Effector CD4-positive, alpha-beta T cell (primary cell): ENCODE results near the gene GNB2.
"Not testable (repeated sequence)": the region's sequence is repeated elsewhere in the genome, so short reads cannot be mapped to it uniquely, and the experiment has no call there.

Experiments
- DNase-seq: peaks from one replicate; pipeline ENCODE4 v3.0.0-alpha.2; 2020

GNB2 gene

DNA sequence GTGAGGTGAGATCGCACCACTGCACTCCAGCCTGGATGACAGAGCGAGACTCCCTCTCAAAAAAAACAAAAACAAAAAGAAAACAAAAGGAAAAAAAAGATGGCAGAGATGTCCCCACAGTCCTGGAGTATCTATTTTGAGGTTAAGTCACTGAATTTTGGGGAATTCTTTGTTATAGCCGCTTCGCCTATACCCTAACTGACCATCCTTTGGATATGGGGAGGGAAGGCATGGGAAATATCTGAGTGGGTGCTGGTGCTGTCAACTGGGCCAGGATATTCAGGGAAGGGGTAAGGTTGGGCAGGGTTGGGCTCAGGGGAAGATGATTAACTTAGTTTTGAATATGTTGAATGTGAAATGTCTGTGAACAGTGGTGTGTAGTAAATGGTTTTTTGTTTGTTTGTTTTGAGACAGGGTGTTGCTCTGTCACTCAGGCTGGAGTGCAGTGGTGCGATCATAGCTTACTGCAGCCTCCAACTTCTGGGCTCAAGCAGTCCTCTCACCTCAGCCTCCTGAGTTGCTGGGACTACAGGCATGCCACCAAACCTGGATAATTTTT lies 8.3 kb upstream of the GNB2 start:
- no peak for DNase-seq

DNA sequence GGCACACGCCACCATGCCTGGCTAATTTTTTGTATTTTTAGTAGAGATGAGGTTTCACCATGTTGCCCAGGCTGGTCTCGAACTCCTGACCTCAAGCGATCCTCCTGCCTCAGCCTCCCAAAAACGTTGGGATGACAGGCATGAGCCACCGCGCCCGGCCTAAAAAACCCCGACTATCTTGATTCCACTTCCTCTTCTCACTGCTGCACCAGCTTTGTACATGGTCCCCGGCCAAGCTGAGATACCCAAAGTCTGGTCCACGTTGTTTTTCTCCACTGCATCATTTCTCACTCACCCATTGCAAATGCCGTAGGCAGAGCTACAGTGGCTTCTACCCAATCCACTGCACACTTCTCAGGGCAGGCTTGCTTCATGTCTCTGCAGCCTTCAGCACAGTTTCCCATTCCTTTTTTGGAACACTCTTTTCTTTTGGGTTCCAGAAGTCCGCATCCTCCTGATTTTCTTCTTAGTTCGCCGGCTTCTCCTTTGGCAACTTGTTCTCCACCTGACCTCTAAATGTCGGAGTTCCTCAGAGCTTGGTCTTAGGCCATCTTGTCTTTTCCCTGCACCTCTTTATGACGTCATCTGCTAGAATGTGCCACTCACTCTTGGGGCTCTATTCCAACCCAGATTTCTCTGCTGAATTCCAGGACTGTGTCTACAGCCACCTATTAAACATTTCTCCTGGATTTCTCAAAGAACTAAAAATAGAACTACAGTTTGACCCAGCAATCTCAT lies 6.0 kb upstream of the GNB2 start:
- no peak for DNase-seq

DNA sequence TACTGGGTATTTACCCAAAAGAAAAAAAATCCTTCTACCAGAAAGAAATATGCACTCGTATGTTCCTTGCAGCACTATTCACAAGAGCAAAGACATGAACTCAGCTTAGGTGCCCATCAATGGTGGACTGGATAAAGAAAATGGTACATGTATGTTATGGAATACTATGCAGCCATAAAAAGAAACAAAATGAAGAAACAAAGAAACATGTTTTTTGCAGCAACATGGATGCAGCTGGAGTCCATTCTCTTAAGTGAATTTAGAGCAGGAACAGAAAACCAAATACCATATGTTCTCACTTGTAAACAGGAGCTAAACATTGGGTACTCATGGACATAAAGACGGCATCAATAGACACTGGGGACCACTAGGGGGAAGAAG lies 5.5 kb upstream of the GNB2 start:
- DNase-seq = no peak

DNA sequence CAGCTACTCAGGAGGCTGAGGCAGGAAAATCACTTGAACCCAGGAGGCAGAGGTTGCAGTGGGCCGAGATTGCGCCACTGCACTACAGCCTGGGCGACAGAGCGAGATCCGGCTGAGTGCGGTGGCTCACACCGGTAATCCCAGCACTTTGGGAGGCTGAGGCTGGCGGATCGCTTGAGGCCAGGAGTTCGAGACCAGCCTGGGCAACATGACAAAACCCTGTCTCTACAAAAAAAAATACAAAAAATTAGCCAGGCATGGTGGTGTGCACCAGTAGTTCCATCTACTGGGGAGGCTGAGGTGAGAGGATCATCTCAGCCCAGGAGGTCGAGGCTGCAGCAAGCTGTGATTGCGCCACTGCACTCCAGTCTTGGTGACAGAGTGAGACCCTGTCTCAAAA lies 4.4 kb upstream of the GNB2 start:
- not testable (repeated sequence) for DNase-seq

DNA sequence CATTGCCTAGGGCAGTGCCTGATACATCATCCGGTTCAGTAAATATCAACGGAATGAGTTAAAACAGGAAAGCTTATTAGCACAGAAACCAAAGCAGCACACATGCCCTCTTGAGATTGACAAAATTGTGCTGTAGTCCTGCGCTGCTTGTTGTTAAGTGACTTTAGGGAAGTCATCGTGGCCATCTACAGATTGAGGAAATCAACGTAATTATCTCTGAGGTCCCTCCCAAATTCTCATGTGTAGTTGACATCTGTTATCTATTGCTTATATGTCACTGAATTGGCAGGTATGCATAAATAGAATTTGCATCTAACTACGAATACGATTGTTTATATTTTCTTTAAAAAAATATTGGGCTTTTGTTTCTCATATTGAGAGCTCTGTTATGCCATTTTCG lies 3.5 kb upstream of the GNB2 start:
- no peak for DNase-seq

DNA sequence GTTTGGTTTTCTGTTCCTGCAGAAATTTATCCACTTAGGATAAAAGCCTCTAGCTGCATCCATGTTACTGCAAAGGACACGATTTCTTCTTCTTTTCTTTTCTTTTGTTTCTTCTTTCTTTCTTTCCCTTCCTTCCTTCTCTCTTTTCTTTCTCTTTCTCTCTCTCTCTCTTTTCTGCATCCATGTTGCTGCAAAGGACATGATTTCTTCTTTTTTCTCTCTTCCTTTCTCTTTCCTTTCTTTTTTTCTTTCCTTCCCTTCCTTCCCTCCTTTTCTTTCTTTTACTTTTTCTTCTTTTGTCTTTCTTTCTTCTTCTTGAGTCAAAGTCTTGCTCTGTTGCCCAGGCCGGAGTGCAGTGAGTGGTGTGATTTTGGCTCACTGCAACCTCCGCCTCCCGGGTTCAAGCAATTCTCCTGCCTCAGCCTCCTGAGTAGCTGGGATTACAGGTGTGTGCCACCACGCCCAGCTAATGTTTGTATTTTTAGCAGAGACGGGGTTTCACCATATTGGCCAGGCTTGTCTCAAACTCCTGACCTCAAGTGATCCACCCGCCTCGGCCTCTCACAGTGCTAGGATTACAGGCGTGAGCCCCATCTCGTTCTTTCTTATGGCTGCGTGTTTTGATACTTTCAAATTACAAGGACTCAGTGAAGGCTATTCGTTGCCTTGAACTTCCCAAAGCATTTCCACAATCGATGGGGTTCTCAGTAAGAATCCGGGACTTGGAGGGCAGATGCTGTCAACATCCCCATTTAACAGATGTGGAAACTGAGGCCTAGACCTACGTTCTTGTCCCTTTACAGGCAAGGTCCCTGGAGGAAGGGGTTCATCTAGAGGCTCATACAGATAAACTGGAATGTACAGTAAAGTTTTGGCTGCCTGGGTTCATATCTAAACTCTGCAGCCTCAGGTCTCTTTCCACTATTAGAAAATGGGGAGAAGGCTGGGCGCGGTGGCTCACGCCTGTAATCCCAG lies 1.9 kb upstream of the GNB2 start:
- no peak for DNase-seq

DNA sequence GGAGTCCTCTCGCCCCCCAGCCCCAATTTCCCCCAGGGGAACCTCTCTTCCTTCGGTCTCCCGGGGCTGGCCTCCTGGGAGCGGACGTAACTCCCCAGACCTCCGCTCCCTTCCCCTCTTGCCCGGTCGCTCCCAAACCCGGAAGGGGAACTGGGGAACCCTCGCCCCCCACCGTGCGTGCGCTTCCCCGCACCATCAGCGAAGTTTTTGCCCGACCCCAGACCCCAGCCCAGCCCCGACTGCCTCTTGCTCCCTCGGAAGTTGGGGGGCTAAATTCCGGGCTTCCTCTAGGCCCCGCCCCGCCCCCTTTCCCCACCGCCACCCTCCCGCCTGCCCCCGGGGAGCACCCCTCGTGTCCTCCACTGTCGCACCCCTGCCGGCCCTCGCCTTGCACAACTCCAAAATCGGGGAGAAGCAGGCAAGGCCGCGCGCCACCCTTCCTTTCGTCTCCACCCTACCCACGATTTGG lies 436 bp downstream of the GNB2 start:
- no peak for DNase-seq

DNA sequence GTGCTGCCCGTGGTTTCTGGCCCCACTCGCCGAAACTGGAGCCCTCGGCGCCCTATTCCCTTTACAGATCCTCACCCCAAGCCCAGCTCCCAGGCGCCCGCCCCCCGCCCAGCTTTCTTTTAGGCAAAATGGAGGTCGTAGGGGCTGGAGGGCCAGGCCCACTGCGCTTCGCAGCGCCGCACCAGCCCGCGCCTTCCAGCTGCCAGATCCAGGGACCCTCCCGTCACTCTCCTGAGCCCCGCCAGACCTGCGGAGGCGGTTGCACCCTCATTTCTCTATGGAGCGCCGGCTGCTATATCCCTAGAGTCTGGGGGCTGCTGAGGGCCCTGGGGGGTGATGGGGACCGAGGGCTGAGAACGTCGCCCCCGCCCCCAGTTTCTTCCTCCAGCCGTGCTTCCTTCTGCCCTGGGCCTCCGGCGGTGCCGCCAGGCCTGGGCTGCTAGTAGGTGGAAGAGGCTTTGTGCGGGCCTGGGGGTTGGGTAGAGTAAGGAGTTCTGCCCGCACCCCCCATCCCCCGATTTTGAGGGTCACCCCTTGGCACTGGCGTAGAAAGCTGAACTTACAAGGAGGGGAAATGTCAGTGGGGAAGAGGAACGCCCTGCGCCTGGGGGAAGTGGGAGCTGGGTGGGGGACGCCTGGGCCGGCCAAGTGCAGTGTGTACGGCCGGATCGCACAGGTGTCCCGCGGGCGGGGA lies 1.0 kb downstream of the GNB2 start:
- DNase-seq = no peak

DNA sequence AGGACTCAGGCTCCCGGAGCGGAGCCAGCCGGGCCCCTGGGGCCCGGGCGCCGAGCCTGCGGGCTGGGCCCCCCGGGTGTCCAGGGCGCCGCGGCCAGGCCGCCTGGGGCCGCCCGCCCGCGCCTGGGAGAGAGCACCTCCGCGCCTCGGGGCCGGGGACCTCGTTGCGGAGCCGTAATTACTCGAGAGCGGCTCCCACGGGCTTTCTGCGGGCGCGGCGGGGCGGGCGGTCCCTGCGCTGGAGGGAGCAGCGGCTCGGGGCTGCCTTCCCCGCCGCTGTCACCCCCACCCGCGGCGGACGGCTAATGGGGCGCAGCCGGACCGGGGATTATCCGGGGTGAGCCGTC lies 1.5 kb downstream of the GNB2 start:
- DNase-seq = no peak

DNA sequence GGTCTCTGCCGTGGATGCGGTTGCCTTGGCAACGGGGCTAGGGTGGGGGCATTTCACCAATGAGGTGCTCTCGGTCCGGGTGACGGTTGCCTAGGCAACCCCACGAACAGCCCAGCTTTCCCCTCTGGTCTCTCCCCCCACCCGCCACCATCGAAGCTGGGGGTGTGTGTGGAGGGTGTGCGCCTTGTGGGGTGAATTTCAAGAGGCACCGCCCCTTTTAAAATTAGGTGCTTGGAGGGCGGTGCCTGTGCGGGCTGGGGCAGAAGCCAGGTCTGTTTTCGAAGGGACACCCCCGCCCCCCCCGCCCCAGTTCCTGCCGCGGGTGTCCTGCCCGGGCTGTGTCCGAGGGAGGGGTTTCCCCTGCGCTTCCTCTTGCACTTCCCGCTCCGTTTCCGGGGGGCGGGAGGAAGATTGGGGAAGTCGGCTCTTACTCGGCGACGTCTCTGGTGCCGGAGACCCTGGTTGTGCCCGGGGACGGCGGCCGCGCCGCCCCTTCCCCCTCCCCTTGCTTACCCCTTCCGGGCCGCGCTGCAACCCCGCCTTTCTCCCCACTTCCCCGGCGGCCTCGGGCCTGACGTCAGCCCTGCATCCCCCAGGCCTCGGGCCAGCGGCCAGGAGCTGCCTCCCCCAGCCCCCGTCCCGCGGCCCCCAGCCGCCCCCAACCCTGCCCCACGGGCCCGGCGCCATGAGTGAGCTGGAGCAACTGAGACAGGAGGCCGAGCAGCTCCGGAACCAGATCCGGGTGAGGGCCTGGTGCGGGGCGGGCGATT lies 2.2 kb downstream of the GNB2 start:
- peak; percentile 96 for DNase-seq

DNA sequence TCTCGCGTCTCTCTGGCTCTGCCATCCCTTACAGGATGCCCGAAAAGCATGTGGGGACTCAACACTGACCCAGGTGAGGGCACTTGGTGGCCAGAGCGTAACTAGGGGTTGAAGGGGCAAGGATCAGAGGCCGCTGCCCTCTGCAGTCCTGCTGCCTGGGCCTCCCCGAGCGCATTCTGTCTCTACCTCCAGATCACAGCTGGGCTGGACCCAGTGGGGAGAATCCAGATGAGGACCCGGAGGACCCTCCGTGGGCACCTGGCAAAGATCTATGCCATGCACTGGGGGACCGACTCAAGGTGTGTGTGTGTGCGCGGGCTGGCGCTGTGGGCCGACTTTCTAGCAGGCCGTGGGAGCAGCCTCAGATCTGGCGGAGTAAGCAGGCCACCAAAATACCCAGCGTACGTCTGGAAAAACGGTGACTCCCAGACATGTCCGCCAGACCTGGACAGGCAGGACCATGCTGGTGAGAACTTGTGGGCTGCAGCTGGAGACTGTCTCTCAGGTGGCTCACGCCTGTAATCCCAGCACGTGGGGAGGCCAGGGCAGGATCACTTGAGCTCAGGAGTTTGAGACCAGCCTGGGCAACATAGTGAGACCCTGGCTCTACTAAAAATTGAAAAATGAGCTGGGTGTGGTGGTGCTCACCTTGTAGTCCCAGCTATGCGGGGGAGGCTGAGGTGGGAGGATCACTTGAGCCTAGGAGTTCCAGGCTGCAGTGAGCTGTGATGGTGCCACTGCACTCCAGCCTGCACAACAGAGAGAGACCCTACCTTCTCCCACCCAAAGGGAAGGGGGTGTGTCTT lies 3.2 kb downstream of the GNB2 start:
- DNase-seq = no peak

DNA sequence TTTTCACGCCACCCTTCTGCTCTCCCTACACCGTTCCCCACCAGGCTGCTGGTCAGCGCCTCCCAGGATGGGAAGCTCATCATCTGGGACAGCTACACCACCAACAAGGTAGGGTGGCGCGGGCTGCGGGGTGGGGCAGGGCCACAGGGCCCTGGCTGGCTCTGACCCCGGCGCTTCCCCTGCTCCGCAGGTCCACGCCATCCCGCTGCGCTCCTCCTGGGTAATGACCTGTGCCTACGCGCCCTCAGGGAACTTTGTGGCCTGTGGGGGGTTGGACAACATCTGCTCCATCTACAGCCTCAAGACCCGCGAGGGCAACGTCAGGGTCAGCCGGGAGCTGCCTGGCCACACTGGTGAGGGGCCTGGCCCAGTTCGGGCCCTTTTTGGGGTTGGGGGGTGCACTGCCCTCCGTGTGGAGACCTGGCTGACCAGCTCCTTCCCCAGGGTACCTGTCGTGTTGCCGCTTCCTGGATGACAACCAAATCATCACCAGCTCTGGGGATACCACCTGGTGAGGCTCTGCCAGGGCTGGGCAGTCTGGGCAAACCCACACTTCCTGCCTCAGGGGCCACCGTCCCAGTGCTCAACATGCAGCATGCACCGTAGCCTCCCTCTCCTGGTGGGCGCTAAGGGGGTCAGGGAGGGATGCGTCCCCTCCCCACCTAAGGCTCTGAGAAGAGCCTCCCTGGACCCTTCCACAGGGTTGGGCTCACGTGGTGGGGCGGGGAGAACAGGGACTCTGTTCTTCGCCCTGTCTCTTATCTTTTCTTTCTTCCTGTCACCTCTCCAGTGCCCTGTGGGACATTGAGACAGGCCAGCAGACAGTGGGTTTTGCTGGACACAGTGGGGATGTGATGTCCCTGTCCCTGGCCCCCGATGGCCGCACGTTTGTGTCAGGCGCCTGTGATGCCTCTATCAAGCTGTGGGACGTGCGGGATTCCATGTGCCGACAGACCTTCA lies 4.0 kb downstream of the GNB2 start:
- DNase-seq = no peak

DNA sequence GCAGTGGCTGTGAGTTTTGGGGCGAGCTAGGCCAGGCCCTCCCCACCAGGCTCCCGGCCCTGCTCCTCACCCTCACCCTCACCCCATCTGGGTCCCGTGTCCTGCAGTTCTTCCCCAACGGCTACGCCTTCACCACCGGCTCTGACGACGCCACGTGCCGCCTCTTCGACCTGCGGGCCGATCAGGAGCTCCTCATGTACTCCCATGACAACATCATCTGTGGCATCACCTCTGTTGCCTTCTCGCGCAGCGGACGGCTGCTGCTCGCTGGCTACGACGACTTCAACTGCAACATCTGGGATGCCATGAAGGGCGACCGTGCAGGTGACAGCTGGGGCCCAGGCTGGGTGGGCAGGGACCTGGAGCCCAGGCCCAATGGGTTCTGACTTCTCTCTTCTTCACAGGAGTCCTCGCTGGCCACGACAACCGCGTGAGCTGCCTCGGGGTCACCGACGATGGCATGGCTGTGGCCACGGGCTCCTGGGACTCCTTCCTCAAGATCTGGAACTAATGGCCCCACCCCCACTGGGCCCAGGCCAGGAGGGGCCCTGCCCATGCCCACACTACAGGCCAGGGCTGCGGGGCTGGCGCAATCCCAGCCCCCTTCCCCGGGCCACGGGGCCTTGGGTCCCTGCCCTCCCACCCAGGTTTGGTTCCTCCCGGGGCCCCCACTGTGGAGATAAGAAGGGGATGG lies 4.9 kb downstream of the GNB2 start:
- no peak for DNase-seq

DNA sequence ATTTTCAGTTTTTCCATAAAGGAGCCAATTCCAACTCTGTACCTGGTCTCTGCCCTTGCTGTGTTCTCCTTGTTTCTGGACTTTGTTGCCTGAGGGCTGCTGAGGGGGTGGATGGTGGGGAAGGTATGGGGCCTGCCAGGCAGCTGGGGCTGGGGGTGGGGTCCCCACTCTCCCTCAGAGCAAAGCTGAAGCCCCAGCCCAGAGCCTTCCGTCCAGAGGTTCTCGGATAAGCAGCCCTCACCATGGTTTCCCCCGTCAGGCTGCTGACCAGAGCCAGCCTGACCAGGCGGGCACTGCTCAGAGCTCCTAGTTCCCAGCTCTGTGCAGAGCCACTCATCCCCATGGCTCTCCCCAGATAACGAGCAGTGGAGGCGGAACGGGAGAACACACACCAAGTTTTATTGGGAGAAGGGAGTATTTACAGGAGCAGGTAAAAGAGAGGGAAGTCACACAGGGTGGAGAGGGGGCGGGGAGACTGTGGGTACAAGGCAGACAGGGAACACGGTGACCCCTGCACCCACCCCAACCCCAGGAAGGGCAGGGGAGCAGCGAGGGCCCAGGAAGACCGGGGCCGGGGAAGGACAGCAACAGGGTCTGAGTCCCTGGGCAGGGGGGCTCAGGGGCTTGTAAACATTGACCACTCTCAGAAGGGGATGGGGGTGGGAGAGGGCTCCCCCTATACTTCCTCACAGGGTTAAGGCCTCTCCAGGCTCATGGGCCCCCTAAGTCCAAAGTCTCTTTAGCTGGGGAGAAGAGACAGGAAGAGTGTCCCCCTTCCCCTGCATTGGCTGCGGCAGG lies 5.8 kb downstream of the GNB2 start:
- DNase-seq = no peak

DNA sequence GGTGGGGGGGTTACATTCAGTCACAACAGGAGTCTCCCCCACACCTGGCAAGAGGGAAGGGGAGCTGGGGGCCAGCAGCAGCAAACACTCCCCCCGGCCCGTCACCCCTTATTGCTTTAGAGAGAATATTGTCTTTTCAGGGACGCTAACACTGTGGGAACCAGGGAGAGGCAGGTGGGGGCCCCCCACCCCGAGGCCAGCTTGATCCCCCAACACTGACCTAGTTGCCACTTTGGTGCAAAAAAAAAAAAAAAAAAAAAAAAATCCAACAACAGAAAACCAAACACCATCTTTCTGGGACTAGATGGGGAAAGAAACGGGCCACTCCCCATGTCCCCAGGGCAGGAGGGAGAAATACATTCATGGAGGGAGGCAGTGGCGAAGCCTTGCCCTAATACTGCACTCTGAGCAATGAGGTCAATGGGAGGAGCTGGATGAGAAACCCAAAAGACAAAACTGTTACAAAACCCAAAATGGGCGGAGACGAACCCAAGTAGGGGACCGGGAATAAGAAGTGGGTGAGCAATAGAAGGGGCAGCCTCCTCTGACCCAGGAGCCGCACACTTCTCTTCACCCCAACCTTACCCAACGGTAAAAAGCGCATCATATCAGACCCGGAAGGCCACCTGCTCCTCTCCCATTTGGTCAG lies 6.5 kb downstream of the GNB2 start:
- DNase-seq = no peak

DNA sequence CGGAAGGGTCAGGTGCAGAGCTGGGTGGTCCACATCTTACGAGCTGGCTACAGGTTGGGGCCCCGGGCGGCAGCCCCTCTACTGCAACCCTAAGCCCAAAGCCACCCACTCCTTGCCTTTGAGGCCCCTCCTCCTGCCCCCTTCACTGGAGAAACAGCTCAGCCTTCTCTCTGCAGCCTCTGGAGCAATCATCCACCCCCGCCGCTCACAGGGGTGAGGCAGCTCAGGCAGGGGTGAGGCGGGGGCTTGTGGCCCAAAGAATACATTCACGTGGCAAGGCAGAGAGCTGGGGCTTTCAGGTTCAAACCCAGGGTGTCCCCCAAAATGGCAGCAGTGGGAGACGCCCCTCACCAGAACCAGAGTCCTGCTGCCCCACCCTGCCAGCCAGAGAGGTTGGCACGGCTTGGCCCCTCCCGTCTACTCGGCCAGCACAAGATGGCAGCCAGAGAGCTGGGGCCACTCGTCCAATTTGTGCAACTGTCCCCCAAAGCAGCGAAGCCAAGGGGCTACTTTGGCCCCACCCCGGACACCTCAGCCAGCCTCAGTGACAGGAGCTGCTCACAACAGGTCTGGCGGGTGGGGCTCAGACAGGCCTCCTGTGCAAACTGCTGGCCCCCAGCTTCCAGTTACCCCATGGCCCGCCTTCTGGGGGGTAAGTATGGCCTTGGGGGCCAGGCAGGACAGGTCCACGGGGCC lies 7.2 kb downstream of the GNB2 start:
- DNase-seq = no peak

DNA sequence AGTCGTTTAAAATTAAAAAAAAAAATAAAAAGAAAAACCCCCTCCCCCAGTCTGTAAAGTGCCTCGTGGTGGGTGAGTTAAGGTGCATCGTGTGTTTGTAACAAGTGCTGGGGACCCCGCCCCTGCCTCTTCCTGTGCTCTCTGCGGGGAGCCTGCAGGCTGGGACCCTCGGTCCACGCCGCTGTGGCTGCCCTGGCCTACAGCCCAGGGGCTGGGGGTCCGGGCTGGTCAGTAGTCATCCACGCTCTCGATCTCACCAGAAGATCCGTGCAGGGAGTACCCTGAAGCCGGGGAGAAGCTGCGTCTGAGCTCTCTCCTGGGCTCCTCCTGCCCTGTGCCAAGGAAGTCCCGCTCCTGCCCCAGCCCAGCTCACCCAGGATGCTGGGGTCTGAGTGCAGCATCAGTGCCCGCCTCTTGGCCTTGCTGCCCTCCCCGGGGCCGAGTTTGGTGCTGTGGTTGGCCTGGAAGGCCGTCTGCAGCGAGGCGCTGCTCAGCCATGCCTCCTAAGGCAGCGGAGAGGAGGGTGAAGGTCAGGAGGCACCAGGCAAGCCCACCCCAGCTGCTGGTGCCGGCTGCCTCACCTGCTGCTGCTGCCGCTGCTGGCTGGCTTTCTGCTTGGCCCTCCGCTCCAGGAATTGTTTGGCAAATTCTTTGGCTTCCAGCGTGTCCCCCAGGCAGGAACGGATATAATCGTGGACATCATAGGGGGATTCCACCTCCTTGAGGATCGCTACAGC lies 8.1 kb downstream of the GNB2 start:
- no peak for DNase-seq
